Kidney epithelial cell (primary cell): ENCODE data around the gene STRAP. TPM values are rescaled to one million over a fixed set of nuclear protein-coding genes. Genes with fewer than 3 reads are reported as not detected.
"Not testable (repeated sequence)": the region's sequence is repeated elsewhere in the genome, so short reads cannot be mapped to it uniquely, and the experiment has no call there.

Experiments used
- DNase-seq: peaks from one replicate; pipeline ENCODE4 v3.0.0-alpha.2; 2010; ENCODE audit warnings: low read depth
- H3K27me3 ChIP-seq: 2 replicates; pipeline ENCODE4 v1.6.0; 2011; ENCODE audit warnings: low read length; ENCODE audit not compliant: control insufficient read depth, insufficient read depth
- H3K36me3 ChIP-seq: 2 replicates; pipeline ENCODE4 v1.5.1; 2011; ENCODE audit warnings: low read length; ENCODE audit not compliant: control insufficient read depth, insufficient read depth
- H3K4me3 ChIP-seq: 2 replicates; pipeline ENCODE4 v1.5.1; 2011; ENCODE audit warnings: low read depth, mild to moderate bottlenecking, control low read depth, low read length
- total RNA-seq: library from RNA; depleted of rRNA; stranded (reverse); fragments of >200 nt; gene quantifications from 2 replicates; pipeline ENCODE4 v1.2.3, GENCODE V29; 2015
- TF ChIP-seq, protein P1 (sequence below): IDR thresholded peaks from 2 replicates; pipeline ENCODE4 v1.5.1; 2011; ENCODE audit warnings: mild to moderate bottlenecking, moderate library complexity, low read length, control low read depth, inconsistent platforms; ENCODE audit not compliant: insufficient read depth, poor library complexity, severe bottlenecking

The STRAP gene
- total RNA-seq, 1 donor from 2014 or later: 188 TPM

- TF ChIP-seq, protein P1, sequence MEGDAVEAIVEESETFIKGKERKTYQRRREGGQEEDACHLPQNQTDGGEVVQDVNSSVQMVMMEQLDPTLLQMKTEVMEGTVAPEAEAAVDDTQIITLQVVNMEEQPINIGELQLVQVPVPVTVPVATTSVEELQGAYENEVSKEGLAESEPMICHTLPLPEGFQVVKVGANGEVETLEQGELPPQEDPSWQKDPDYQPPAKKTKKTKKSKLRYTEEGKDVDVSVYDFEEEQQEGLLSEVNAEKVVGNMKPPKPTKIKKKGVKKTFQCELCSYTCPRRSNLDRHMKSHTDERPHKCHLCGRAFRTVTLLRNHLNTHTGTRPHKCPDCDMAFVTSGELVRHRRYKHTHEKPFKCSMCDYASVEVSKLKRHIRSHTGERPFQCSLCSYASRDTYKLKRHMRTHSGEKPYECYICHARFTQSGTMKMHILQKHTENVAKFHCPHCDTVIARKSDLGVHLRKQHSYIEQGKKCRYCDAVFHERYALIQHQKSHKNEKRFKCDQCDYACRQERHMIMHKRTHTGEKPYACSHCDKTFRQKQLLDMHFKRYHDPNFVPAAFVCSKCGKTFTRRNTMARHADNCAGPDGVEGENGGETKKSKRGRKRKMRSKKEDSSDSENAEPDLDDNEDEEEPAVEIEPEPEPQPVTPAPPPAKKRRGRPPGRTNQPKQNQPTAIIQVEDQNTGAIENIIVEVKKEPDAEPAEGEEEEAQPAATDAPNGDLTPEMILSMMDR: no peak
- H3K36me3 ChIP-seq: peaks cover 1% of the 10 kb centered on the region
- no peaks in the 10 kb centered on the region for H3K27me3 ChIP-seq
- no peak overlapping the region for H3K4me3 ChIP-seq
- no peak for DNase-seq
Measured at GRCh38 chr12:15904378-15904920, 22.3 kb downstream of the STRAP start.

DNA sequence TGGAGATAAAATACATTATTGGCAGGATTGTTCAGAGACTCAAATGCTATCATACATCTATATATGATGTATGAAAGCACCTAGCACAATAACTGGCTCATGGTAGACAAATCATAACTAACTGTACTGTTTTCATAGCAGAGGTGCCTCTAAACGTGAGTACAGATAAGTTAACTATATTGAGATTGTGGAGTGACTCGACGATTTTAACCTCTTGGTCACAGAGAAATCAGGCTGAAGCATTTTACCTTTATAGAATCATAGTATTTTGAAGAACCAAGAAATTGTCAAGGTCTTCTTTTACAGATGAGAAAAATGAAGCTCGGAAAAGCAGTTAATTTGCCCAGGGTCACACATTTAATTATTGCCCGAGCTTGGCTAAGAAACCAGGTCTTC is 28.3 kb downstream of the STRAP start:
- no peak for DNase-seq
- Histone ChIP-seq H3K4me3 (no peak overlapping the region), H3K27me3 (no peaks in the 10 kb centered on the region), H3K36me3 (no peaks in the 10 kb centered on the region)
- TF ChIP-seq, protein P1: no peak

- H3K27me3 ChIP-seq: no peaks in the 10 kb centered on the region
- DNase-seq: peak; percentile 28
- peak within 1 kb of the TSS; percentile 74 for H3K4me3 ChIP-seq
- no peaks in the 10 kb centered on the region for H3K36me3 ChIP-seq
- TF ChIP-seq, protein P1: no peak
Measured at GRCh38 chr12:15910864-15911721, 28.9 kb downstream of the STRAP start, which contains the start of gene DERA. DERA (plus strand) TSS chr12:15911332; CDS start chr12:15911384, 52 bp downstream.

DNA sequence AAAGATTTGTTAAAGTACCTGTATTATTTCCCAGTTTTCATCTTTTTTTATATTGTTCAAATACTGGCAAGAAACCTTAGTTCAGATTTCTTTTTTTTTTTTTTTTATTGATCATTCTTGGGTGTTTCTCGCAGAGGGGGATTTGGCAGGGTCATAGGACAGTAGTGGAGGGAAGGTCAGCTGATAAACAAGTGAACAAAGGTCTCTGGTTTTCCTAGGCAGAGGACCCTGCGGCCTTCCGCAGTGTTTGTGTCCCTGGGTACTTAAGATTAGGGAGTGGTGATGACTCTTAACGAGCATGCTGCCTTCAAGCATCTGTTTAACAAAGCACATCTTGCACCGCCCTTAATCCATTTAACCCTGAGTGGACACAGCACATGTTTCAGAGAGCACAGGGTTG is 29.7 kb downstream of the STRAP start:
- DNase-seq, H3K27me3 ChIP-seq, H3K36me3 ChIP-seq: not testable (repeated sequence)
- peak overlapping the region; percentile 74 for H3K4me3 ChIP-seq

GRCh38 chr12:15914131-15914530 is 31.9 kb downstream of the STRAP start:
- not testable (repeated sequence) for DNase-seq, H3K36me3 ChIP-seq, H3K27me3 ChIP-seq, H3K4me3 ChIP-seq

DNA sequence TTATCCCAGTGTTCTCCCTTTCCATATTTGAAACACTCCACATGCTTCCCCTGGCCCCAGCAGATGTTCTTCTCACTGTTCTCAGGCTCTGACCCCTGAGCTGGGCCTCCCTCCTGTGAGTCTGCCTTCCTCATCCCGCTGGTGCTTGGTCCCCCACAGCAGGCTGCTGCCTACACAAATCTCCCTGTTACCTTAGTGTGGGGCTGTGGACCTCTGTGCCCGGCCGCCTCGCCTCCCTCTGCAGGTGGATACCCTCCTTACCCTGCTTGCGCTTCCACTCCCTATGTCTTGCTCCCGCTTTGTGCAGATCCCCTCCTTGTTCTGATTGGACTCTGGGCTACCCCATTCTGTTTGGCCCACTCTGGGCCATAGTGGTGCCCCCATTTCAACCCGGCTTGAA is 35.9 kb downstream of the STRAP start:
- TF ChIP-seq, protein P1: no peak

More for the DNA sequence above, 35.9 kb downstream of the STRAP start:
- DNase-seq: no peak
- H3K36me3 ChIP-seq: no peaks in the 10 kb centered on the region
- H3K4me3 ChIP-seq: no peak overlapping the region
- H3K27me3 ChIP-seq: no peaks in the 10 kb centered on the region
